ENCODE results near the gene CLPTM1L. TPM values are rescaled to one million over a fixed set of nuclear protein-coding genes. Genes with fewer than 3 reads are reported as not detected.
"Not testable (repeated sequence)": the region's sequence is repeated elsewhere in the genome, so short reads cannot be mapped to it uniquely, and the experiment has no call there.

The CLPTM1L gene
- total RNA-seq, 2 donors from 2014 or later: 70.5 to 80.9 TPM

DNA sequence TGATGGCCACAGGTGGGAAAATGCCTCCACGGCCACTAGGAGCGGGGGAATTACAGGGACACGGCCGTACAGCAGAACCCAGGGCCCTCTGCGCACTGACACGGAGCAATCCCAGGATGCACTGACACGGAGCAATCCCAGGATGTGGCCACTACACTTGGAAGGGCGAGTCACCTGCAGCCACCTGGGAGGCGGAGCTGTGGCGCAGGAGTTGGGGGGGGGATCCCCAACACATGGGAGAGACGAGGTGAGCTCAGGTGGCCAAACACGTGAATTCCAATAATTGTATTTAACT lies 6.8 kb downstream of the CLPTM1L start:
- Mint-ChIP-seq H3K27ac (no peak overlapping the region), H3K36me3 (ENCODE audit: low read depth) (peaks cover 2% of the 10 kb centered on the region), H3K4me1 (peaks cover 10% of the 10 kb centered on the region), H3K4me3 (no peak overlapping the region), H3K27me3 (no peaks in the 10 kb centered on the region)
- no peaks in the 10 kb centered on the region for H3K9me3 ChIP-seq (ENCODE audit: control insufficient read depth, low read length, poor library complexity, severe bottlenecking)
- DNase-seq: no peak
- no peak for ATAC-seq

DNA sequence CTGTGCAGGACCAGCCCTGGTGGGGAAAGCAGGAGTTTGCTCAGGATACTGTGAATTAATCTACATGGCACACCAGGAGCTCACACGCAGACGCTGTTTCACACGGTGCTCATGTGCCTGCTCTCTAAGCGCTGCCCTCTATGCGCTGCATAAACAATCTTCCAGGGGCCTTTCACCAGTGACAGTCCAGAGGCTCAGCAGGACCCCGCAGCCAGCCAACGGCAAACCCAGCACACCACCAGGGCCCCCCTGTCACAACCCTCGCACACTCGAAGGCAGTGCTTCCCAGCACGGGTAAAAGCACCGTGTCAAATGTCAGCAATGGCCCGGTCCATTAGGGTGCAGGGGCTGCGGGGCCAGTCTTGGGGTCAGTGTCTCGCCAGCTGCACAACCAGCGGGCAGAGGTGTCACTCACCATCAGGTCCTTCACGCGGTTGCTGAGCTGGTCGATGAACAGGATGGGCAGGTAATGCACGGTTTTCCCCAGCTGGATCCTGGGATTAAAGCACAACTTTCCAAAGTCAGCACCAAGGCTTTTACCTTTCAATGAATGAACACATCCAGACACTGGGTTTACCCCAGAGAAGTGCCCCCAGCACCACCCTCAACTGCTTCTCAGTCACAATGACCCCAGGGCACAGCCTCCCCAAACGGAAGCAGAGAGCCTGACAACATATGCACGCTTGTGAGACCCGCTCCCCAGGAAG lies 7.3 kb downstream of the CLPTM1L start:
- Mint-ChIP-seq H3K27ac (no peak overlapping the region), H3K36me3 (ENCODE audit: low read depth) (peaks cover 2% of the 10 kb centered on the region)
- DNase-seq: no peak

DNA sequence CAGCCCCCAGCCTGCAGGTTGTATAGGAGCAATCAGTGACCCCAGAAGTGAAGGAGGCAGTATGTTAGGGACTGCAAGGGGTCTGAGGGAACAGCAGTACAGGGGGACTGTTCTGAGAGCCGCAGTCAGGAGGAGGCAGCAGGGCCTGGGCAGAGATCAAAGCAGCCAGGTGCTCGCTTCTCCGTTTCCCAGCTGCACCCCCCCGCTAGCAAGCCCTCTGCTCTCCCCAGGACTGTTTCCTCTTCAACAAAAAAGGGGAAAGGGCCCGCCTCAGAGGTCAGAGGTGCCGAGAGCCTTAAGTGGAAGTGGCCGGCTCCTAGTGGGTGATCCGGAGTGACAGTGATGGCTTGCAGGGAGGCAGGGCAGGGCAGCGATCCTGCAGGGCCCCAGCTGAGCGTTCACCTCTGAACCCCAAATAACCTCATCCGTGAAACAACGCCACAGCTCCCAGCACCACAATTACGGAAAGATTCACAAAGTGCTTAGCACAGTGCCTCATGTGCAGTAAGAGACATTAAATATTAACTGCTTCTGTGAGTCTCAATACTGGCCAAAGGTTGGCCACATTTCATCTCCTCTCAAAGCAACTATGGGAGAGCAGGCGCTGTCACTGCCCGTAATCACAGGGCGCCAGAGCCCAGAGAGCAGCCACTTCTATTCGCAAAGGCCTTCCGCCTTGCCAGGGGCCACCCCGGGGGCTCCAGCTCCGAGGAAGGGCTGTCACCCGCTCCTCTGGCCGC lies 8.0 kb downstream of the CLPTM1L start:
- no peak for DNase-seq
- no peak overlapping the region for H3K27ac Mint-ChIP-seq
- ATAC-seq: no peak
- H3K4me3 Mint-ChIP-seq: no peak overlapping the region
- H3K27me3 Mint-ChIP-seq: no peaks in the 10 kb centered on the region
- H3K9me3 ChIP-seq (ENCODE audit: control insufficient read depth, low read length, poor library complexity, severe bottlenecking): no peaks in the 10 kb centered on the region
- peaks cover 9% of the 10 kb centered on the region for H3K4me1 Mint-ChIP-seq
- peaks cover 2% of the 10 kb centered on the region for H3K36me3 Mint-ChIP-seq (ENCODE audit: low read depth)

More for the DNA sequence above, 7.3 kb downstream of the CLPTM1L start:
- peaks cover 9% of the 10 kb centered on the region for H3K4me1 Mint-ChIP-seq
- no peaks in the 10 kb centered on the region for H3K27me3 Mint-ChIP-seq
- no peak for ATAC-seq
- H3K9me3 ChIP-seq (ENCODE audit: control insufficient read depth, low read length, poor library complexity, severe bottlenecking): no peaks in the 10 kb centered on the region
- H3K4me3 Mint-ChIP-seq: no peak overlapping the region

DNA sequence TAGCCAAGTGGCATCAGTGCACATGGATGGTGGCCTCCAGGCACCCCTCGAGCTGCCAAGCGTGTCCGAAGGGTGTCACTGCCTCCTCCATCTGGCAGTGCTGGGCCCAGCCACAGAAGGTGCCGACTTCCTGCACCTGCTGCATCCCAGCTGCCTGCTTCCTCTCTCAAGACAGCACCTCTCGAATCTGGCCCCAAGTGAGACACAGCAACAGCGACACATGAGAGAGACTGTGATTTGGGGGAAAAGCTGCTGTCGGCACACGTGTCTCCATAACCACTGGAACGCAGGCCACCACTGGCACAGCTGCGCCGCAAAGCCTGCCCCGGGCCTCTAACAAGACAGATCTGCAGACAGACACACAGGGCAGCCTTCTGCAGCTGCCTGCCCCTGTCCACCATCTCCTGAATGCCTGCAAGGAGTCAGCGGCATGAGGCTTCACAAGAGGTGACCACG lies 8.8 kb downstream of the CLPTM1L start:
- Mint-ChIP-seq H3K27me3 (no peaks in the 10 kb centered on the region), H3K27ac (no peak overlapping the region), H3K4me3 (no peak overlapping the region), H3K4me1 (peaks cover 4% of the 10 kb centered on the region), H3K36me3 (ENCODE audit: low read depth) (peaks cover 2% of the 10 kb centered on the region)
- ATAC-seq (peak; percentile 18), DNase-seq (no peak)
- H3K9me3 ChIP-seq (ENCODE audit: control insufficient read depth, low read length, poor library complexity, severe bottlenecking): no peaks in the 10 kb centered on the region

DNA sequence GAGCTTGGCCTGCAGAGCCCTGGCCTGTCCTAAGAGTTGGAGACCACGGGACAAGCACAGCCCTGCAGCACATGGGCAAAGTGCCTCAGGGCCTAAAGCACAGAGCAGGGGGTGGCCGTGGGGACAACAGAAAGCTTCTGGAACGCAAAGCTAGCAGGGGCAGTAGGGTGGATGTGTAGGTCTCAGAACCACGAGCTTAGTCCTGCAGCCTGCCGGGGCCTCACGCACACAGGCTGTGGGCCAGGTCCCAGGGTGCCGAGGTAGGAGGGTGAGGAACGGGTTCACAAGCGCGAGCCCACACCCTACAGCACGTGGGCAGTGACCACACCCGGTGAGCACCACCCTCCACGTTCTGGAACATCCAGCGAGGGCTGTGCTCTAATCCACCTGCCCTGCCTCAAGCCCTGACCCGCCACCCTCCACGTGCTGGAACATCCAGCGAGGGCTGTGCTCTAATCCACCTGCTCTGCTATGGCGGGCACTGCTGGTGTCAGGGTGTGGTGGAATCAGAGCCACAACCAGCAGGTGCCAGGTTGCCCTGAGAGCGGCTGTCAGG lies 9.3 kb downstream of the CLPTM1L start:
- H3K9me3 ChIP-seq (ENCODE audit: control insufficient read depth, low read length, poor library complexity, severe bottlenecking): no peaks in the 10 kb centered on the region
- DNase-seq (no peak), ATAC-seq (no peak)
- Mint-ChIP-seq H3K27me3 (no peaks in the 10 kb centered on the region), H3K4me3 (no peak overlapping the region), H3K36me3 (ENCODE audit: low read depth) (peaks cover 2% of the 10 kb centered on the region), H3K27ac (no peak overlapping the region), H3K4me1 (peaks cover 2% of the 10 kb centered on the region)

DNA sequence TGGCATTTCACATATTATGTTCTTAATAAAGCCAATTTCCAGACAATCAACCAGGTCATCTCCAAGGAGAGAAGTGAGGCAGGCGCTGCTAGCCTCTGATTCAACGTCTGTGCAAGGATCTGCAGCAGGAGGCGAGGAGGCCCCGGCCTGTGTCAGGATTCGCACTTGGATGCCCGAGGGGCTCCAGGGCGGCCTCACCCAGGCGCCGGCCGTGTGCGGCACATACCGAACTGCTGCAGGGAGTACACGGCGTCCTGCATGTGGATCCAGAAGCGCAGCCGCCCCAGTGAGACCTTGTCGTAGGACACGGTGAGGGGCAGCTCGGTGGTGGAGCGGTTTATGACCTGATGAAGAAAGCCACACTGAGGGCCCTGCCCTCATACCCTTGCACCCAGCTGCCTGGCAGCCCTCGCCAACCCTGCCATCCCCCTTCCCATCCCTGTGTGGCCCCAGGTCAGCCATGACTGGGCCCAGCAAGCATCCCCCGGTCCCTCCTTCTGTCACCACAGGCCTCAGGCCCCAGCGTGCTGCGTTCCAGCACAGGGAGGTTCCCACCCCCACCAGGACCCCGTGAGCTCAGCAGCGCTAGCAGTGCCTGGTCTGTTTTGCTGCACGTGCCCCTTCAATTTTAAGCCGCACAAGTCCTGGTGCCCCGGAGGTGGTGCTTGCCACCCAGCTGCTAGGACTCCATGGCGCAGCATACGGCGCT lies 9.9 kb downstream of the CLPTM1L start:
- H3K4me1 Mint-ChIP-seq: peaks cover 2% of the 10 kb centered on the region
- H3K4me3 Mint-ChIP-seq: no peak overlapping the region
- no peaks in the 10 kb centered on the region for H3K9me3 ChIP-seq (ENCODE audit: control insufficient read depth, low read length, poor library complexity, severe bottlenecking)
- peaks cover 2% of the 10 kb centered on the region for H3K36me3 Mint-ChIP-seq (ENCODE audit: low read depth)
- ATAC-seq (no peak), DNase-seq (no peak)
- no peak overlapping the region for H3K27ac Mint-ChIP-seq
- H3K27me3 Mint-ChIP-seq: no peaks in the 10 kb centered on the region

DNA sequence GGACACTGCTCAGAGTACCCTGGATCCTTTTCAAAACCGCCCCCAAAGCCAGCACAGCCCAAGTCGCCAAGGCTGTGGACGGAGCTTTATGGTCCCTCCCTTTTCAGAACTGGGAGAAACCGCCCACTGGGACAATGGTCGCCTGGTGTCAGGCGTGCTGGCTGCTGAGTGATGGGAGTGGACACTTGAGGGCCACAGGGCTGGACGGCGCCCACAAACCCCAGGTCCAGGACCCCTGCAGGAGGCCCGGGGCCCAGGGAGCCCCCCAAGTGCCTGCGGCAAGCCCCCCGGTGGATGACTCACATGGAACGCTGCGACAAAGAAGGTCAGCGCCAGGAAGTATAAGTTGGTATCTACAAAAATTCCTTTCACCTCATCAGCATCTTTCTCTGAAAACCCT lies 10.9 kb downstream of the CLPTM1L start:
- Mint-ChIP-seq H3K27ac (no peak overlapping the region), H3K4me1 (peaks cover 2% of the 10 kb centered on the region), H3K36me3 (ENCODE audit: low read depth) (peaks cover 2% of the 10 kb centered on the region), H3K27me3 (no peaks in the 10 kb centered on the region), H3K4me3 (no peak overlapping the region)
- DNase-seq (no peak), ATAC-seq (no peak)
- H3K9me3 ChIP-seq (ENCODE audit: control insufficient read depth, low read length, poor library complexity, severe bottlenecking): no peaks in the 10 kb centered on the region

DNA sequence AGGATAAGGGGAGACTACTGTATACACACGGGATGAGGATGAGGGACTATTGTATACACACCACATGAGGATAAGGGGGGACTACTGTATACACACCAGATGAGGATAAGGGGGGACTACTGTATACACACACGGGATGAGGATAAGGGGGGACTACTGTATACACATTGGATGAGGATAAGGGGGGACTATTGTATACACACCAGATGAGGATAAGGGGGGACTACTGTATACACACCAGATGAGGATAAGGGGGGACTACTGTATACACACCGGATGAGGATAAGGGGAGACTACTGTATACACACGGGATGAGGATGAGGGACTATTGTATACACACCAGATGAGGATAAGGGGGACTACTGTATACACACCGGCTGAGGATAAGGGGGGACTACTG lies 11.6 kb downstream of the CLPTM1L start:
- not testable (repeated sequence) for DNase-seq; H3K36me3 Mint-ChIP-seq (ENCODE audit: low read depth); ATAC-seq; H3K4me3 Mint-ChIP-seq; H3K4me1 Mint-ChIP-seq; H3K27ac Mint-ChIP-seq; H3K9me3 ChIP-seq (ENCODE audit: control insufficient read depth, low read length, poor library complexity, severe bottlenecking); H3K27me3 Mint-ChIP-seq

DNA sequence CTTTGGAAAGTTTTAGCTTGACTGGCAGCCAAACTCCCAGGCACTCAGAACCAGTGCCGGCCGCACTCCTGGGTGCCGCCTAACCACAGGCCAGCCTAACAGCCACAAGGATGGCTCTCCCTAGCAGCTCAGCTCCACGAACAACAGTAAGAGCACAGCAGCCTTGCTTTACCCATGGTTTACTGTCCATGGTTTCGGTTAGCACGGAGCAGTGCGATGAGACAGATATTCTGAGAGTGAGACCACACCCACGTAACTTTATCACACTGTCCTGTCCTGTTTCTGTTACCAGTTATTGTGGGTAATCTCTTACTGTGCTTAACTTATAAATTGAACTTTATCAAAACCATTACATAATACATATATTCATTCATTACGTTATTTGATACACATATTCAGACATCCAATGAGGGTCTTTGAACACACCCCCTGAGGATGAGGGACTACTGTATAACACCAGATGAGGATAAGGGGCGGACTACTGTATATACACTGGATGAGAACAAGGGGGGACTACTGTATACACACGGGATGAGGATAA lies 12.4 kb downstream of the CLPTM1L start:
- Mint-ChIP-seq H3K4me3 (no peak overlapping the region), H3K27me3 (no peaks in the 10 kb centered on the region), H3K4me1 (peaks cover 13% of the 10 kb centered on the region), H3K27ac (no peak overlapping the region), H3K36me3 (ENCODE audit: low read depth) (peaks cover 12% of the 10 kb centered on the region)
- ATAC-seq (no peak), DNase-seq (no peak)
- H3K9me3 ChIP-seq (ENCODE audit: control insufficient read depth, low read length, poor library complexity, severe bottlenecking): no peaks in the 10 kb centered on the region

DNA sequence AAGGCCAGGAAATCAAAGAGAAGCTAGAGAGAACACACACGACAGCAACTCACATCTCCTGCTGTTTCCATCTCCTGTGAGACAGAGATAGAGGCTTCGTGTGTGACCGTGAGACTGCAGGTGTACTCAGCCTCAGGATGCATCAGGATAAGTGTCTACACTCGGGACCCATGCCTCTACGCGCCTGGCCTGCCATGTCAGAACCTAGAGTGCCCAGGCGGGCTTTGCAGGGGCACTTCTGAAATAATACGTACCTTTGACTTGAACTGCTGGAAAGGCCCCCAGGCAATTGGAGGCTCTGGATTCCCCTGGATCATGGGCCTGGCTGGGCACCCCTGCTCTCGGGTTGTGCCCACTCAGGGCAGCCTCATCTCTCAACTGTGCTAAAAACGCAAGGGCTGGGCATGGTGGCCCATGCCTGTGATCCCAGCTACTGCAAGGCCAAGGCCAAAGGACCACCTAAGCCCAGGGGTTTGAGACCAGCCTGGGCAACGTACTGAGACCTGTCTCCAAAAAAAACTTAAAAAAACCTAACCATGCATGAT lies 13.0 kb downstream of the CLPTM1L start:
- Mint-ChIP-seq H3K27ac (no peak overlapping the region), H3K4me3 (no peak overlapping the region), H3K4me1 (peaks cover 19% of the 10 kb centered on the region), H3K27me3 (no peaks in the 10 kb centered on the region), H3K36me3 (ENCODE audit: low read depth) (peaks cover 18% of the 10 kb centered on the region)
- DNase-seq (no peak), ATAC-seq (no peak)
- no peaks in the 10 kb centered on the region for H3K9me3 ChIP-seq (ENCODE audit: control insufficient read depth, low read length, poor library complexity, severe bottlenecking)

DNA sequence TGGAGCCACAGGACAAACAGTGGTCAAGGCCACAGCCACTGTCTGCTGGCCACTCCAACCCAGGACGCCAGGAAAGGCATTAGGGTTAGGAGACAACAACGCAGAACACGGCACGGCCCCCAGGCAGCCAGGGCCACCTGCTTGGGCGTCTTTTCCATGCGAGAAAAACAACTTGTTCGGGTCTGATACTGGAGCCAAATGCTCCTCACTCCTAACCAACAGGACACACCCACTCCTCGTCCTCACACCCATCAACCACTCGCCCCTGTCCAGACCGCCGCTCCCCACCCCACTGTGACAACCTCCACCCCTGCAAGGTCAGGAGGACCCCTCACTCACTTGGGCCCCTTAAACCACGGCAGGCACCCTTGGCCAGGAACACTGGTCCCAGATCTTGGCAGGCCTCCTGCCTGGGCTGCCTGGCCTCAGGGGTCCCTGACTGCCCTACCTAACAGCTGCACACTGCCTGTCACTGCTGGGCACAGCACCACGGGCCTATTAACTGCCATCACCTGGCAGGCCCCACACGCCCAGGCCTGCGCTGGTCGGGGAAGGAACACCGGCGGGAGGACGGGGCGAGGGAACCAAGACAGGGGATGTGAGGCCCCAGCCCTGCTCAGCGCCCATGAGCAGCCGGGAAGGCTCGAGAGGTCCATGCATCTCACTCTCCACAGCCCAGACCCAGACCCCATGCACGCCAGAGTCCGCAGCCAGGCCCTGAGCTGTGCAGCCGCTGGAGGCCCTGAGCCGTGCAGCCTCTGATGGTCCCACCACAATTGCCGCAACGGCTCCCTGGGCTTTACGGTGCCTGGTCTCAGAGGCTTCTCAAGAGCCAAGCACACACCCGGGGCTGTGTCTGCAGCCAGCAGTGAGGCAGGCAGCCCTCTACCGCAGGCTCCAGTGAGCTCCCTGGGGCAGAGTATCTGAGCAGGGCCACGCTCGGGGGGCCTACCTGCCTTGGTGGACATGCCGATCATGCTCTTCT lies 13.8 kb downstream of the CLPTM1L start:
- Mint-ChIP-seq H3K27ac (no peak overlapping the region), H3K27me3 (no peaks in the 10 kb centered on the region), H3K36me3 (ENCODE audit: low read depth) (peaks cover 25% of the 10 kb centered on the region), H3K4me1 (peaks cover 27% of the 10 kb centered on the region), H3K4me3 (no peak overlapping the region)
- no peaks in the 10 kb centered on the region for H3K9me3 ChIP-seq (ENCODE audit: control insufficient read depth, low read length, poor library complexity, severe bottlenecking)
- ATAC-seq: no peak
- DNase-seq: no peak

DNA sequence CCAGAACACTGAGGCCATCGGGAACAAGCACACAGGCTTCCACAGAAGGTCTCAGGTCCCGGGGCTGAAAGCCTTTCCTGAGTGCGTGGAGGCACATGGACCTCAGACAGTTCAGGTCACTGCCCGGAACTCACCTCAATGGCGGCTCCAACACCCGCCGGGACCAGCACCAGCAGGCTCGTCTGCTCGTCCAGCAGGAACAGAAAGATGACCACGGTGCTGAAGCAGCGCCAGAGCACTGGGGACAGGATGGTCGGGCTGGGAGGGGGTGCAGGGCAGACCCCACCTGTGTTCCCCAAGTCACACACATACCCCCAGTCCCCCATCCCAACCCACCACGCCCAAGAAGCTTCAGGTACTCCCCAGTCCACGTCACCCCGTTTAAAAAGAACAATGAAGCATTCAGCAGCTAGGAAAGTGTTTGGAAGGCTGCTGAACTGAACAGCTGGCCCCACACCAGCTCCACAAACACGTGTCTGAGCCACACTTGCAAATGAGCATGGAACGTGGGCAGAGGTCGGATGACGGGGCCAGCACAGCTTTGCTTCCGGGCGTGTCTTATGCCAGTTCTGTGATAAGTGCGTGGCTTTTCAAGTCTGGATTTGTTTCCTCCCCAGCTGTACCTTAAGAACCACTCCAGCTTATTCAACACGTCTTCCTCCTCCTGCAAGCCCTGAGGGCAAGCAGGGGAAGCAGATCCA lies 14.6 kb downstream of the CLPTM1L start:
- no peak for DNase-seq
- H3K9me3 ChIP-seq (ENCODE audit: control insufficient read depth, low read length, poor library complexity, severe bottlenecking): no peaks in the 10 kb centered on the region
- H3K36me3 Mint-ChIP-seq (ENCODE audit: low read depth): peaks cover 24% of the 10 kb centered on the region
- H3K4me1 Mint-ChIP-seq: peaks cover 28% of the 10 kb centered on the region
- H3K4me3 Mint-ChIP-seq: no peak overlapping the region
- no peak for ATAC-seq
- H3K27ac Mint-ChIP-seq: no peak overlapping the region
- H3K27me3 Mint-ChIP-seq: no peaks in the 10 kb centered on the region

Data from T-helper 17 cell (primary cell).